SK-N-SH (cell line): Measurements from ENCODE around the gene FAM24A. TPM values are rescaled to one million over a fixed set of nuclear protein-coding genes. Genes with fewer than 3 reads are reported as not detected.
"Not testable (repeated sequence)": the region's sequence is repeated elsewhere in the genome, so short reads cannot be mapped to it uniquely, and the experiment has no call there.

Source experiments
- CTCF ChIA-PET: fragments of 300-600, 350-600 bp; formaldehyde crosslinking; extraction: SDS; loops from one replicate; lab custom pipeline; 2021; lab: Yijun Ruan, JAX
- POLR2A ChIA-PET: fragments of 350-600 bp; sonication (Branson Sonifier 250); formaldehyde crosslinking; extraction: SDS; loops from one replicate; lab custom pipeline; 2020; ENCODE audit warnings: antibody characterized with exemption, inconsistent platforms; lab: Yijun Ruan, JAX
- DNase-seq: peaks from one replicate; pipeline ENCODE4 v3.0.0; 2012
- H2AFZ ChIP-seq: fragments of 200-600 bp; sonication (generic); 2 replicates; pipeline ENCODE4 v1.8.1; 2016; ENCODE audit warnings: antibody characterized with exemption, mild to moderate bottlenecking, low read depth
- H3F3A ChIP-seq: fragments of 200-600 bp; sonication (generic); replicated peaks from 2 replicates; pipeline ENCODE3; 2016; ENCODE audit warnings: antibody characterized with exemption, mild to moderate bottlenecking; ENCODE audit not compliant: insufficient read depth
- H3K27ac ChIP-seq, 2 experiments: fragments of 200-500 bp in 1 of 2; fragments of 200-600 bp in 1 of 2; sonication (Bioruptor generic) in 1 of 2; sonication (generic), shearing (Covaris generic) in 1 of 2; 2 replicates each; pipeline versions ENCODE4 v1.5.1 to v1.6.1; 2014 to 2016; ENCODE audit warnings: low read depth in 2 of 2, inconsistent platforms in 1 of 2, low read length in 1 of 2, mild to moderate bottlenecking in 1 of 2, mixed read lengths in 1 of 2
- H3K27me3 ChIP-seq: fragments of 200-600 bp; sonication (generic), shearing (Covaris generic); 2 replicates; pipeline ENCODE4 v1.6.1; 2016; ENCODE audit warnings: mixed run types; ENCODE audit not compliant: insufficient read depth
- H3K36me3 ChIP-seq, 2 experiments: fragments of 200-500 bp in 1 of 2; fragments of 200-600 bp in 1 of 2; sonication (Bioruptor generic) in 1 of 2; sonication (generic) in 1 of 2; replicated peaks in 1 of 2; 2 replicates each; pipeline versions ENCODE3 to v1.5.1; 2014 to 2016; ENCODE audit warnings: low read length in 1 of 2, mild to moderate bottlenecking in 1 of 2; ENCODE audit not compliant: insufficient read depth in 2 of 2, control insufficient read depth in 1 of 2
- H3K4me1 ChIP-seq, 2 experiments: fragments of 200-500 bp in 1 of 2; fragments of 200-600 bp in 1 of 2; sonication (Bioruptor generic) in 1 of 2; sonication (generic), shearing (Covaris generic) in 1 of 2; 2 replicates each; pipeline versions ENCODE4 v1.5.1 to v1.6.1; 2014 to 2016; ENCODE audit warnings: low read depth in 1 of 2, low read length in 1 of 2, mixed run types in 1 of 2; ENCODE audit not compliant: insufficient read depth in 2 of 2, control insufficient read depth in 1 of 2
- H3K4me2 ChIP-seq: fragments of 200-600 bp; sonication (generic), shearing (Covaris generic); 2 replicates; pipeline ENCODE4 v1.6.1; 2017; ENCODE audit warnings: mixed run types
- H3K4me3 ChIP-seq, 2 experiments: fragments of 200-500 bp in 1 of 2; fragments of 200-600 bp in 1 of 2; sonication (Bioruptor generic) in 1 of 2; sonication (generic), shearing (Covaris generic) in 1 of 2; 2 replicates each; pipeline versions ENCODE4 v1.5.1 to v1.8.1; 2014 to 2016; ENCODE audit warnings: low read depth in 2 of 2, inconsistent platforms in 1 of 2, low read length in 1 of 2, mild to moderate bottlenecking in 1 of 2, mixed read lengths in 1 of 2, moderate library complexity in 1 of 2
- H3K79me2 ChIP-seq: fragments of 200-600 bp; sonication (generic); 2 replicates; pipeline ENCODE4 v1.8.1; 2017; ENCODE audit warnings: mild to moderate bottlenecking; ENCODE audit not compliant: insufficient read depth
- H3K9ac ChIP-seq: fragments of 200-600 bp; sonication (generic); 2 replicates; pipeline ENCODE4 v1.6.1; 2017; ENCODE audit warnings: mixed run types
- H3K9me2 ChIP-seq: fragments of 200-600 bp; sonication (generic); 2 replicates; pipeline ENCODE4 v1.6.1; 2017; ENCODE audit warnings: mixed run types
- H3K9me3 ChIP-seq: fragments of 200-600 bp; sonication (generic); 2 replicates; pipeline ENCODE4 v1.6.1; 2017; ENCODE audit warnings: mixed run types, mild to moderate bottlenecking, moderate library complexity
- H4K20me1 ChIP-seq: fragments of 200-600 bp; sonication (generic); 2 replicates; pipeline ENCODE4 v1.6.1; 2017; ENCODE audit warnings: mild to moderate bottlenecking, mixed run types; ENCODE audit not compliant: insufficient read depth
- EP300 ChIP-seq, 2 experiments: IDR thresholded peaks; 2 replicates each; pipeline versions ENCODE4 v1.4.0 to v1.6.1; 2012; ENCODE audit warnings: borderline replicate concordance in 1 of 2, low read depth in 1 of 2, low read length in 1 of 2
- FOXM1 ChIP-seq: IDR thresholded peaks from 2 replicates; pipeline ENCODE4 v1.4.0; 2012; ENCODE audit warnings: low read depth, mild to moderate bottlenecking
- GABPA ChIP-seq: IDR thresholded peaks from 2 replicates; pipeline ENCODE4 v1.4.0; 2012; ENCODE audit warnings: low read depth, mild to moderate bottlenecking
- RCOR1 ChIP-seq: fragments of 150-350 bp; IDR thresholded peaks from 2 replicates; pipeline ENCODE4 v1.6.1; 2017; ENCODE audit warnings: antibody characterized with exemption, low read length
- RFX5 ChIP-seq: IDR thresholded peaks from 2 replicates; pipeline ENCODE4 v1.6.1; 2012; ENCODE audit warnings: mild to moderate bottlenecking, improper control_type of control experiment, low read length
- SIN3A ChIP-seq: IDR thresholded peaks from 2 replicates; pipeline ENCODE4 v1.6.1; 2012; ENCODE audit warnings: low read depth, mild to moderate bottlenecking, low read length, moderate library complexity, borderline replicate concordance
- USF1 ChIP-seq: IDR thresholded peaks from 2 replicates; pipeline ENCODE4 v1.4.0; 2012; ENCODE audit warnings: low read depth, borderline replicate concordance
- ZBTB33 ChIP-seq: IDR thresholded peaks from 2 replicates; pipeline ENCODE4 v1.4.0; 2012; ENCODE audit warnings: low read depth, borderline replicate concordance
- WGBS: methylation state at CpG from one replicate; pipeline ENCODE4 v1.1.6; 2017; ENCODE audit warnings: low lambda C conversion rate; 5-methylcytosine and 5-hydroxymethylcytosine counted together
- polyA plus RNA-seq, 3 experiments: library from polyadenylated mRNA; depleted of rRNA; stranded (reverse); fragments of >200 nt; gene quantifications; 2 replicates each; pipeline ENCODE4 v1.2.3, GENCODE V29; 2012
- TF ChIP-seq, protein P1 (sequence below): IDR thresholded peaks from 2 replicates; pipeline ENCODE4; 2012
- TF ChIP-seq, protein P2 (sequence below): IDR thresholded peaks from 2 replicates; pipeline ENCODE4 v1.6.1; 2012; ENCODE audit warnings: mild to moderate bottlenecking, low read depth, low read length, moderate library complexity

Gene FAM24A
- polyA plus RNA-seq, 1 of the 3 experiments (the other 2 are of a cell fraction): not detected

DNA sequence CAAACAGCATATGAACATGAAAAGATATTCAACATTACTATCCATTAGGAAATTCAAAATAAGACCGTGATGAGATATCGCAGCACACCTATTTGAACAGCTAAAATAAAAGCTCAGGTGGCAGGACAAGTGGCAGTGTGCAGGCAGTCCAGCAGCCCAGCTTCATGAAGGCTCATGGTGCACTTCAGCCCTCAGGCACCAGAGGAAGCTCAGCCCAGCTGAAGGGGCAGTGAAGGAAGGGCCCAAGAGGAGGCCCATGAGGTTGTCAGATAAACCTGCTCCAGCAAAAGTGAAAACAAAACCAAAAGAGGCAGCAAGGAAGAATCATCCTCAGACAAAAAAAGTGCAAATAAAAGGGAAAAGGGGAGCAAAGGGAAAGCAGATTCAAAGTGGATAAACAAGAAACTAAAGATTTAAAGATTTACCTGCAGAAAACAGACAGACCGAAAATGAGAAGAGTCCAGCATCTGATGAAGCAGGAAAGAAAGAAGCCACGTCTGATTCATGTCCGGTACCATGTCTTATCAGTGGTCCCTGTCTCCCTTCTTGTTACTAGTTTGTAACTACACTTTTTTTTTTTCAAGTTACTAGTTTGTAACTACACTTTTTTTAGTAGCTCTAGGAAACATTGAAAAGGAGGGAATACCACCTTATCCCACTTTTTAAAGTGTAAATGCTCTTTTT is 16.0 kb upstream of the FAM24A start (continued):
- TF ChIP-seq SIN3A: no peak
- TF ChIP-seq, protein P1, sequence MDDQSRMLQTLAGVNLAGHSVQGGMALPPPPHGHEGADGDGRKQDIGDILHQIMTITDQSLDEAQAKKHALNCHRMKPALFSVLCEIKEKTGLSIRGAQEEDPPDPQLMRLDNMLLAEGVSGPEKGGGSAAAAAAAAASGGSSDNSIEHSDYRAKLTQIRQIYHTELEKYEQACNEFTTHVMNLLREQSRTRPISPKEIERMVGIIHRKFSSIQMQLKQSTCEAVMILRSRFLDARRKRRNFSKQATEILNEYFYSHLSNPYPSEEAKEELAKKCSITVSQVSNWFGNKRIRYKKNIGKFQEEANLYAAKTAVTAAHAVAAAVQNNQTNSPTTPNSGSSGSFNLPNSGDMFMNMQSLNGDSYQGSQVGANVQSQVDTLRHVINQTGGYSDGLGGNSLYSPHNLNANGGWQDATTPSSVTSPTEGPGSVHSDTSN: no peak
- no peak for TF ChIP-seq EP300 (IDR thresholded peaks at IDR 0.05; ENCODE audit: borderline replicate concordance in 1 of 2, low read depth in 1 of 2, low read length in 1 of 2)
- TF ChIP-seq ZBTB33: no peak
- no peak for TF ChIP-seq GABPA
- TF ChIP-seq RFX5: no peak
- TF ChIP-seq RCOR1: no peak
- TF ChIP-seq USF1: no peak

- H3K36me3 ChIP-seq, H3K27me3 ChIP-seq, H4K20me1 ChIP-seq, DNase-seq, H3K9me3 ChIP-seq, H3K4me1 ChIP-seq, H3K9me2 ChIP-seq, H3F3A ChIP-seq, H3K9ac ChIP-seq, H3K4me2 ChIP-seq, H3K4me3 ChIP-seq, H2AFZ ChIP-seq, H3K79me2 ChIP-seq, POLR2A ChIA-PET, H3K27ac ChIP-seq: not testable (repeated sequence)
- CTCF ChIA-PET: interaction anchor here (1.0 kb wide), 1 partner anchor 139 kb away, joined by 3 read pairs; no protein-coding TSS in a partner anchor
- 41% methylated on average over 4 of the region's 4 CpGs for WGBS
Measured at GRCh38 chr10:122903861-122904260, 6.5 kb upstream of the FAM24A start.

GRCh38 chr10:122911889-122912484 is 1.6 kb downstream of the FAM24A start:
- Histone ChIP-seq H3K4me3 (no peak overlapping the region), H3K79me2 (no peaks in the 10 kb centered on the region), H3K27me3 (0 out of 2 replicates have a peak, but pooled peaks cover 4% of the 10 kb centered on the region), H4K20me1 (no peaks in the 10 kb centered on the region), H3K27ac (no peak overlapping the region), H3K4me1 (no peaks in the 10 kb centered on the region), H3K9me3 (no peaks in the 10 kb centered on the region), H3K36me3 (no peaks in the 10 kb centered on the region), H3K4me2 (no peak overlapping the region), H2AFZ (no peak overlapping the region), H3F3A (no peaks in the 10 kb centered on the region), H3K9ac (no peak overlapping the region), H3K9me2 (no peaks in the 10 kb centered on the region)
- TF ChIP-seq FOXM1 (no peak), SIN3A (peak; percentile 87; the same call in 1 of the 2 replicates)
- TF ChIP-seq, protein P2, sequence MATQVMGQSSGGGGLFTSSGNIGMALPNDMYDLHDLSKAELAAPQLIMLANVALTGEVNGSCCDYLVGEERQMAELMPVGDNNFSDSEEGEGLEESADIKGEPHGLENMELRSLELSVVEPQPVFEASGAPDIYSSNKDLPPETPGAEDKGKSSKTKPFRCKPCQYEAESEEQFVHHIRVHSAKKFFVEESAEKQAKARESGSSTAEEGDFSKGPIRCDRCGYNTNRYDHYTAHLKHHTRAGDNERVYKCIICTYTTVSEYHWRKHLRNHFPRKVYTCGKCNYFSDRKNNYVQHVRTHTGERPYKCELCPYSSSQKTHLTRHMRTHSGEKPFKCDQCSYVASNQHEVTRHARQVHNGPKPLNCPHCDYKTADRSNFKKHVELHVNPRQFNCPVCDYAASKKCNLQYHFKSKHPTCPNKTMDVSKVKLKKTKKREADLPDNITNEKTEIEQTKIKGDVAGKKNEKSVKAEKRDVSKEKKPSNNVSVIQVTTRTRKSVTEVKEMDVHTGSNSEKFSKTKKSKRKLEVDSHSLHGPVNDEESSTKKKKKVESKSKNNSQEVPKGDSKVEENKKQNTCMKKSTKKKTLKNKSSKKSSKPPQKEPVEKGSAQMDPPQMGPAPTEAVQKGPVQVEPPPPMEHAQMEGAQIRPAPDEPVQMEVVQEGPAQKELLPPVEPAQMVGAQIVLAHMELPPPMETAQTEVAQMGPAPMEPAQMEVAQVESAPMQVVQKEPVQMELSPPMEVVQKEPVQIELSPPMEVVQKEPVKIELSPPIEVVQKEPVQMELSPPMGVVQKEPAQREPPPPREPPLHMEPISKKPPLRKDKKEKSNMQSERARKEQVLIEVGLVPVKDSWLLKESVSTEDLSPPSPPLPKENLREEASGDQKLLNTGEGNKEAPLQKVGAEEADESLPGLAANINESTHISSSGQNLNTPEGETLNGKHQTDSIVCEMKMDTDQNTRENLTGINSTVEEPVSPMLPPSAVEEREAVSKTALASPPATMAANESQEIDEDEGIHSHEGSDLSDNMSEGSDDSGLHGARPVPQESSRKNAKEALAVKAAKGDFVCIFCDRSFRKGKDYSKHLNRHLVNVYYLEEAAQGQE: peak; percentile 100
- 56% methylated on average over 5 of the region's 5 CpGs for WGBS
- no peak for DNase-seq
- POLR2A ChIA-PET: no interaction called here
- CTCF ChIA-PET: no interaction called here
